ENCODE results near the gene RPS21. TPM values are rescaled to one million over a fixed set of nuclear protein-coding genes. Genes with fewer than 3 reads are reported as not detected.

RPS21 gene
- polyA plus RNA-seq, 4 donors: 2,127 to 8,814 (median 3,344) TPM

- no peaks in the 10 kb centered on the region for H3K9me3 ChIP-seq (ENCODE audit: control insufficient read depth in 2 of 2, insufficient read depth in 1 of 2, low read depth in 1 of 2, low read length in 1 of 2)
- DNase-seq (no peak), FAIRE-seq (no peak)
- H3K27me3 ChIP-seq (ENCODE audit: control insufficient read depth in 3 of 3, insufficient read depth in 3 of 3, low read length in 3 of 3): no peaks in the 10 kb centered on the region
- H3K4me3 ChIP-seq (ENCODE audit: low read depth in 1 of 3, low read length in 3 of 3): no peak overlapping the region
- peaks cover 0 to under 1% (median 0%) of the 10 kb centered on the region in 3 donors for H3K4me1 ChIP-seq (ENCODE audit: control insufficient read depth in 3 of 3, insufficient read depth in 2 of 3, low read depth in 1 of 3, low read length in 2 of 3)
- 69 to 81% (median 77%) methylated on average over 6 to 7 of the region's 7 CpGs for WGBS, 3 donors
- no peak overlapping the region for H3K27ac ChIP-seq (ENCODE audit: low read depth in 1 of 3, low read length in 2 of 3)
- H3K36me3 ChIP-seq (ENCODE audit: control insufficient read depth in 3 of 3, insufficient read depth in 2 of 3, low read depth in 1 of 3, low read length in 3 of 3): peaks cover 0 to 76% (median 0%) of the 10 kb centered on the region in 3 donors
Measured at GRCh38 chr20:62400021-62400420, 13.1 kb downstream of the RPS21 start.

GRCh38 chr20:62400541-62400940 is 13.6 kb downstream of the RPS21 start:
- DNase-seq (no peak), FAIRE-seq (no peak)
- H3K4me3 ChIP-seq (ENCODE audit: low read depth in 1 of 3, low read length in 3 of 3): no peak overlapping the region
- H3K27ac ChIP-seq (ENCODE audit: low read depth in 1 of 3, low read length in 2 of 3): no peak overlapping the region
- no peaks in the 10 kb centered on the region for H3K27me3 ChIP-seq (ENCODE audit: control insufficient read depth in 3 of 3, insufficient read depth in 3 of 3, low read length in 3 of 3)
- peaks cover 0 to 76% (median 0%) of the 10 kb centered on the region in 3 donors for H3K36me3 ChIP-seq (ENCODE audit: control insufficient read depth in 3 of 3, insufficient read depth in 2 of 3, low read depth in 1 of 3, low read length in 3 of 3)
- WGBS, 3 donors: 88 to 90% (median 89%) methylated on average over 10 of the region's 10 CpGs
- peaks cover 0 to 5% (median 0%) of the 10 kb centered on the region in 3 donors for H3K4me1 ChIP-seq (ENCODE audit: control insufficient read depth in 3 of 3, insufficient read depth in 2 of 3, low read depth in 1 of 3, low read length in 2 of 3)
- H3K9me3 ChIP-seq (ENCODE audit: control insufficient read depth in 2 of 2, insufficient read depth in 1 of 2, low read depth in 1 of 2, low read length in 1 of 2): no peaks in the 10 kb centered on the region

- H3K27me3 ChIP-seq (ENCODE audit: control insufficient read depth in 3 of 3, insufficient read depth in 3 of 3, low read length in 3 of 3): no peaks in the 10 kb centered on the region
- FAIRE-seq: no peak
- H3K4me3 ChIP-seq (ENCODE audit: low read depth in 1 of 3, low read length in 3 of 3): no peak overlapping the region
- 83 to 84% (median 83%) methylated on average over 21 of the region's 21 CpGs for WGBS, 3 donors
- no peak overlapping the region for H3K27ac ChIP-seq (ENCODE audit: low read depth in 1 of 3, low read length in 2 of 3)
- no peak for DNase-seq
- peaks cover 0 to 11% (median 5%) of the 10 kb centered on the region in 3 donors for H3K4me1 ChIP-seq (ENCODE audit: control insufficient read depth in 3 of 3, insufficient read depth in 2 of 3, low read depth in 1 of 3, low read length in 2 of 3)
- H3K36me3 ChIP-seq (ENCODE audit: control insufficient read depth in 3 of 3, insufficient read depth in 2 of 3, low read depth in 1 of 3, low read length in 3 of 3): peaks cover 0 to 73% (median 0%) of the 10 kb centered on the region in 3 donors
- no peaks in the 10 kb centered on the region for H3K9me3 ChIP-seq (ENCODE audit: control insufficient read depth in 2 of 2, insufficient read depth in 1 of 2, low read depth in 1 of 2, low read length in 1 of 2)
Measured at GRCh38 chr20:62401331-62401779, 14.5 kb downstream of the RPS21 start.

GRCh38 chr20:62402456-62403150 is 15.7 kb downstream of the RPS21 start:
- H3K36me3 ChIP-seq (ENCODE audit: control insufficient read depth in 3 of 3, insufficient read depth in 2 of 3, low read depth in 1 of 3, low read length in 3 of 3): peaks cover 0 to 66% (median 0%) of the 10 kb centered on the region in 3 donors
- H3K9me3 ChIP-seq (ENCODE audit: control insufficient read depth in 2 of 2, insufficient read depth in 1 of 2, low read depth in 1 of 2, low read length in 1 of 2): no peaks in the 10 kb centered on the region
- peaks cover 0 to 17% (median 5%) of the 10 kb centered on the region in 3 donors for H3K4me1 ChIP-seq (ENCODE audit: control insufficient read depth in 3 of 3, insufficient read depth in 2 of 3, low read depth in 1 of 3, low read length in 2 of 3)
- 92 to 95% (median 93%) methylated on average over 23 of the region's 23 CpGs for WGBS, 3 donors
- no peak overlapping the region for H3K27ac ChIP-seq (ENCODE audit: low read depth in 1 of 3, low read length in 2 of 3)
- no peaks in the 10 kb centered on the region for H3K27me3 ChIP-seq (ENCODE audit: control insufficient read depth in 3 of 3, insufficient read depth in 3 of 3, low read length in 3 of 3)
- no peak overlapping the region for H3K4me3 ChIP-seq (ENCODE audit: low read depth in 1 of 3, low read length in 3 of 3)
- DNase-seq: no peak
- no peak for FAIRE-seq

GRCh38 chr20:62403331-62403730 is 16.4 kb downstream of the RPS21 start:
- DNase-seq: no peak
- Histone ChIP-seq H3K4me3 (ENCODE audit: low read depth in 1 of 3, low read length in 3 of 3) (no peak overlapping the region), H3K36me3 (ENCODE audit: control insufficient read depth in 3 of 3, insufficient read depth in 2 of 3, low read depth in 1 of 3, low read length in 3 of 3) (peaks cover 0 to 61% (median 0%) of the 10 kb centered on the region in 3 donors), H3K9me3 (ENCODE audit: control insufficient read depth in 2 of 2, insufficient read depth in 1 of 2, low read depth in 1 of 2, low read length in 1 of 2) (no peaks in the 10 kb centered on the region), H3K27me3 (ENCODE audit: control insufficient read depth in 3 of 3, insufficient read depth in 3 of 3, low read length in 3 of 3) (no peaks in the 10 kb centered on the region), H3K27ac (ENCODE audit: low read depth in 1 of 3, low read length in 2 of 3) (no peak overlapping the region), H3K4me1 (ENCODE audit: control insufficient read depth in 3 of 3, insufficient read depth in 2 of 3, low read depth in 1 of 3, low read length in 2 of 3) (peaks cover 0 to 25% (median 5%) of the 10 kb centered on the region in 3 donors)
- WGBS, 3 donors: 65 to 79% (median 71%) methylated on average over 13 of the region's 13 CpGs
- FAIRE-seq: no peak

GRCh38 chr20:62404112-62404665 is 17.3 kb downstream of the RPS21 start:
- no peak for DNase-seq
- 89 to 91% (median 90%) methylated on average over 9 of the region's 9 CpGs for WGBS, 3 donors
- Histone ChIP-seq H3K27ac (ENCODE audit: low read depth in 1 of 3, low read length in 2 of 3) (no peak overlapping the region), H3K9me3 (ENCODE audit: control insufficient read depth in 2 of 2, insufficient read depth in 1 of 2, low read depth in 1 of 2, low read length in 1 of 2) (no peaks in the 10 kb centered on the region), H3K4me1 (ENCODE audit: control insufficient read depth in 3 of 3, insufficient read depth in 2 of 3, low read depth in 1 of 3, low read length in 2 of 3) (peaks cover 0 to 33% (median 5%) of the 10 kb centered on the region in 3 donors), H3K4me3 (ENCODE audit: low read depth in 1 of 3, low read length in 3 of 3) (no peak overlapping the region), H3K36me3 (ENCODE audit: control insufficient read depth in 3 of 3, insufficient read depth in 2 of 3, low read depth in 1 of 3, low read length in 3 of 3) (peaks cover 0 to 58% (median 0%) of the 10 kb centered on the region in 3 donors), H3K27me3 (ENCODE audit: control insufficient read depth in 3 of 3, insufficient read depth in 3 of 3, low read length in 3 of 3) (no peaks in the 10 kb centered on the region)
- no peak for FAIRE-seq

- Histone ChIP-seq H3K27ac (ENCODE audit: low read depth in 1 of 3, low read length in 2 of 3) (no peak overlapping the region), H3K36me3 (ENCODE audit: control insufficient read depth in 3 of 3, insufficient read depth in 2 of 3, low read depth in 1 of 3, low read length in 3 of 3) (peaks cover 0 to 58% (median 0%) of the 10 kb centered on the region in 3 donors), H3K4me1 (ENCODE audit: control insufficient read depth in 3 of 3, insufficient read depth in 2 of 3, low read depth in 1 of 3, low read length in 2 of 3) (peaks cover 0 to 39% (median 5%) of the 10 kb centered on the region in 3 donors), H3K4me3 (ENCODE audit: low read depth in 1 of 3, low read length in 3 of 3) (no peak overlapping the region), H3K27me3 (ENCODE audit: control insufficient read depth in 3 of 3, insufficient read depth in 3 of 3, low read length in 3 of 3) (no peaks in the 10 kb centered on the region), H3K9me3 (ENCODE audit: control insufficient read depth in 2 of 2, insufficient read depth in 1 of 2, low read depth in 1 of 2, low read length in 1 of 2) (no peaks in the 10 kb centered on the region)
- DNase-seq: no peak
- no peak for FAIRE-seq
- WGBS, 3 donors: 90 to 97% (median 94%) methylated on average over 10 to 12 of the region's 12 CpGs
Measured at GRCh38 chr20:62404761-62405107, 17.8 kb downstream of the RPS21 start.

GRCh38 chr20:62405108-62405980 is 18.4 kb downstream of the RPS21 start:
- peak in 1 of 2 donors; percentile 48 for DNase-seq
- Histone ChIP-seq H3K36me3 (ENCODE audit: control insufficient read depth in 3 of 3, insufficient read depth in 2 of 3, low read depth in 1 of 3, low read length in 3 of 3) (peaks cover 0 to 55% (median 0%) of the 10 kb centered on the region in 3 donors), H3K4me1 (ENCODE audit: control insufficient read depth in 3 of 3, insufficient read depth in 2 of 3, low read depth in 1 of 3, low read length in 2 of 3) (peaks cover 0 to 45% (median 5%) of the 10 kb centered on the region in 3 donors), H3K27ac (ENCODE audit: low read depth in 1 of 3, low read length in 2 of 3) (no peak overlapping the region), H3K4me3 (ENCODE audit: low read depth in 1 of 3, low read length in 3 of 3) (peak overlapping the region in 1 of 3 donors; percentile 74), H3K27me3 (ENCODE audit: control insufficient read depth in 3 of 3, insufficient read depth in 3 of 3, low read length in 3 of 3) (no peaks in the 10 kb centered on the region), H3K9me3 (ENCODE audit: control insufficient read depth in 2 of 2, insufficient read depth in 1 of 2, low read depth in 1 of 2, low read length in 1 of 2) (no peaks in the 10 kb centered on the region)
- 71 to 78% (median 72%) methylated on average over 22 to 23 of the region's 23 CpGs for WGBS, 3 donors
- FAIRE-seq: no peak
